MM.1S (cell line): Measurements from ENCODE around the gene COX10.

ENCODE experiments used
- EZH2 ChIP-seq: fragments of 300-600 bp; sonication (generic); optimal IDR thresholded peaks from 2 replicates; pipeline ENCODE3; 2017; ENCODE audit warnings: low read depth, mild to moderate bottlenecking, antibody characterized with exemption, low read length, mixed read lengths
- EZH2phosphoT487 ChIP-seq: fragments of 300-600 bp; sonication (generic); IDR thresholded peaks from 2 replicates; pipeline ENCODE4 v1.6.1; 2018; ENCODE audit warnings: antibody characterized with exemption, low read length
- TF ChIP-seq, protein P1 (sequence below): fragments of 300-600 bp; sonication (generic); IDR thresholded peaks from 2 replicates; pipeline ENCODE4 v1.5.1; 2016; ENCODE audit warnings: antibody characterized with exemption, low read length, mixed read lengths

- TF ChIP-seq, protein P1, sequence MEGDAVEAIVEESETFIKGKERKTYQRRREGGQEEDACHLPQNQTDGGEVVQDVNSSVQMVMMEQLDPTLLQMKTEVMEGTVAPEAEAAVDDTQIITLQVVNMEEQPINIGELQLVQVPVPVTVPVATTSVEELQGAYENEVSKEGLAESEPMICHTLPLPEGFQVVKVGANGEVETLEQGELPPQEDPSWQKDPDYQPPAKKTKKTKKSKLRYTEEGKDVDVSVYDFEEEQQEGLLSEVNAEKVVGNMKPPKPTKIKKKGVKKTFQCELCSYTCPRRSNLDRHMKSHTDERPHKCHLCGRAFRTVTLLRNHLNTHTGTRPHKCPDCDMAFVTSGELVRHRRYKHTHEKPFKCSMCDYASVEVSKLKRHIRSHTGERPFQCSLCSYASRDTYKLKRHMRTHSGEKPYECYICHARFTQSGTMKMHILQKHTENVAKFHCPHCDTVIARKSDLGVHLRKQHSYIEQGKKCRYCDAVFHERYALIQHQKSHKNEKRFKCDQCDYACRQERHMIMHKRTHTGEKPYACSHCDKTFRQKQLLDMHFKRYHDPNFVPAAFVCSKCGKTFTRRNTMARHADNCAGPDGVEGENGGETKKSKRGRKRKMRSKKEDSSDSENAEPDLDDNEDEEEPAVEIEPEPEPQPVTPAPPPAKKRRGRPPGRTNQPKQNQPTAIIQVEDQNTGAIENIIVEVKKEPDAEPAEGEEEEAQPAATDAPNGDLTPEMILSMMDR = no peak
- no peak for TF ChIP-seq EZH2
- TF ChIP-seq EZH2phosphoT487 = no peak
These were observed 23.5 kb downstream of the COX10 start for GRCh38 chr17:14092808-14093207.
